Stimulated activated CD4-positive, alpha-beta T cell treated with anti-CD3 and anti-CD28 coated beads, Interleukin-15, amount 100 ng/mL, for 48 hours (primary cell): Measurements from ENCODE around the gene TBC1D10B.
"Not testable (repeated sequence)": the region's sequence is repeated elsewhere in the genome, so short reads cannot be mapped to it uniquely, and the experiment has no call there.

Source experiments
- DNase-seq, 2 donors: peaks; one replicate each; pipeline ENCODE4 v3.0.0-alpha.2; 2020; ENCODE audit warnings: low read depth in 2 of 2

Gene TBC1D10B

GRCh38 chr16:30335028-30335597, 35.2 kb downstream of the TBC1D10B start:
- DNase-seq, result peak; percentile 63 to 80

DNA sequence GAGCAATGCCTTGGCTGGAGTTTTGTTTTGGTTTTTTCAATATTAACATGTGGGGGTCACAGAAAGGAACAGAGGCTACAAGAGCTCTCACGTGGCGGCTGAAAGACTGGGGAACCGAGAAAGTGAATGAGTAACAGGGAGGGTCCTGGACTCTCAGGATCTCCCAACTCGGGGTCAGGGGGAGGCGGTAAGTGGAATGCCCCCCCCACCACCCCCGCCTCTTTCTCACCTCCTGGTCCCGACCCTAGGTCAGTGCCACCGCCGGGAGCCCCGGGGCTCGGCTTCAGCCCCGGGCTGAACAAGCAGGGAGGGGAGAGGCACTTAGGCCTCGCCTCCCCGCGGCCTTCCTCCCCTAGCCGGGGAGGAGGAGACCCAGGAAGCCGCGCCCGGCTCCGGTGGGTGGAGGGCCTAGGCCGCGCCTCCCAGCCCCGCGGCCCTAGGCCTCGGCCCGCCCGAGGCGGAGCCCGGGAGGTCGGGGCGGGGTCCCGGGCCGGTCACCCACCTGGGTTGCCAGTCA, 35.8 kb downstream of the TBC1D10B start:
- peak; percentile 74 to 85 for DNase-seq

DNA sequence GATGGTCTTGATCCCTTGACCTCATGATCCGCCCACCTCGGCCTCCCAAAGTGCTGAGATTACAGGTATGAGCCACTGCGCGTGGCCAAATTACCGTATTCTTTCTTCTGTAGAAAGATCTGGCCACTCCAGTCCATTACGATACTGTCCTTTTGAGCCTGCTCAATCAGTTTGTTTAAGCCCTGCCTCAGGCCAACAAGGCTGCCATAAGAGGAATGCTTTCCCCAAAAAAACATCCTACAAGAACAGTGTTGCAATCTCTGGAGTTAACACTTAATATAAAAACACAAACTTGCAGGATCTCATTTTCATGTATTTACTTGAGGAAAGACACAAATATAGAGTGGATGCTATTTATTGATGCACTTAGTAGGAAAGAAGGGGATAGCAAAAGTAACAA, 46.1 kb downstream of the TBC1D10B start:
- not testable (repeated sequence) for DNase-seq

- not testable (repeated sequence) for DNase-seq
Observed at GRCh38 chr16:30318647-30319046, 51.6 kb downstream of the TBC1D10B start.

DNA sequence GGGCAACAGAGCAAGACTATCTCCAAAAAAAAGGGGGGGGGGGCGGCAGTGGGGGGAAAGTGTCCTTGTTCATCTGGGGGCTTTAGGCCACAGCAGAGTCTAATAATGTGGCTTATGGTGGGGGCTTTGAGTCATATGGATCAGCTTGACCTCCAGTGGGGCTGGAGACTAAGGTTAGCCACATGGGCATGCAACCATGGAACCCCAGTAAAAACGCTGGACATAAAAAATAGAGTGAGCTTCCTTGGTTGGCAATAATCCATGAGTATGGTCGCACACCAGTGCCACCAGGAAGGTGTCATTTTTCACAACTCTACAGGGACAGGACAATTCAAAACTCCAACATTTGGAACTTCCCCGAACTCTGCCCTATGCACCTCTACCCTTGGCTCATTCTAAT, 59.4 kb downstream of the TBC1D10B start:
- not testable (repeated sequence) for DNase-seq

DNA sequence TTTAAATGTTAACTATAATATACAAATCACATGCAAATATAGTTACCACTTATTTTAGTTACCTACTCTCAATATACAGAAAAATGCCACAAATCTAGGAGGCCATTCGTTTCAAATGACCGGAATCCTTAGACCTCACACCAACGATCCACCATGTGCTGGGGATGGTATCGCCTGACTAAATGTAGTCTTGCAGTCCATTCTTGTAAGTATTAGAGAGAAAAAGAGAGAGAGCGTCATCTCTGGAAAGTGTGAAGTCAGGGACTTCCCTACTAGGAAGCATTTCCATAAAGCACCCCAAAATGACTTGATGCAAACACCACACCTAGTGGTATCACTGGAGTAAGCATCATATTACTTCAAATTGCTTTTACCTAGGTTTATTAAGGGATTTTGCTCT, 61.0 kb downstream of the TBC1D10B start:
- not testable (repeated sequence) for DNase-seq
